SK-N-SH (cell line): ENCODE data around the gene ALX3. TPM values are rescaled to one million over a fixed set of nuclear protein-coding genes. Genes with fewer than 3 reads are reported as not detected.
A peak's percentile ranks its signal among the peaks of the same experiment; 100 is the strongest.

Experiments
- CTCF ChIA-PET: fragments of 300-600, 350-600 bp; formaldehyde crosslinking; extraction: SDS; loops from one replicate; lab custom pipeline; 2021; lab: Yijun Ruan, JAX
- POLR2A ChIA-PET: fragments of 350-600 bp; sonication (Branson Sonifier 250); formaldehyde crosslinking; extraction: SDS; loops from one replicate; lab custom pipeline; 2020; ENCODE audit warnings: antibody characterized with exemption, inconsistent platforms; lab: Yijun Ruan, JAX
- DNase-seq: peaks from one replicate; pipeline ENCODE4 v3.0.0; 2012
- H2AFZ ChIP-seq: fragments of 200-600 bp; sonication (generic); 2 replicates; pipeline ENCODE4 v1.8.1; 2016; ENCODE audit warnings: antibody characterized with exemption, mild to moderate bottlenecking, low read depth
- H3F3A ChIP-seq: fragments of 200-600 bp; sonication (generic); replicated peaks from 2 replicates; pipeline ENCODE3; 2016; ENCODE audit warnings: antibody characterized with exemption, mild to moderate bottlenecking; ENCODE audit not compliant: insufficient read depth
- H3K27ac ChIP-seq, 2 experiments: fragments of 200-500 bp in 1 of 2; fragments of 200-600 bp in 1 of 2; sonication (Bioruptor generic) in 1 of 2; sonication (generic), shearing (Covaris generic) in 1 of 2; 2 replicates each; pipeline versions ENCODE4 v1.5.1 to v1.6.1; 2014 to 2016; ENCODE audit warnings: low read depth in 2 of 2, inconsistent platforms in 1 of 2, low read length in 1 of 2, mild to moderate bottlenecking in 1 of 2, mixed read lengths in 1 of 2
- H3K27me3 ChIP-seq: fragments of 200-600 bp; sonication (generic), shearing (Covaris generic); 2 replicates; pipeline ENCODE4 v1.6.1; 2016; ENCODE audit warnings: mixed run types; ENCODE audit not compliant: insufficient read depth
- H3K36me3 ChIP-seq, 2 experiments: fragments of 200-500 bp in 1 of 2; fragments of 200-600 bp in 1 of 2; sonication (Bioruptor generic) in 1 of 2; sonication (generic) in 1 of 2; replicated peaks in 1 of 2; 2 replicates each; pipeline versions ENCODE3 to v1.5.1; 2014 to 2016; ENCODE audit warnings: low read length in 1 of 2, mild to moderate bottlenecking in 1 of 2; ENCODE audit not compliant: insufficient read depth in 2 of 2, control insufficient read depth in 1 of 2
- H3K4me1 ChIP-seq, 2 experiments: fragments of 200-500 bp in 1 of 2; fragments of 200-600 bp in 1 of 2; sonication (Bioruptor generic) in 1 of 2; sonication (generic), shearing (Covaris generic) in 1 of 2; 2 replicates each; pipeline versions ENCODE4 v1.5.1 to v1.6.1; 2014 to 2016; ENCODE audit warnings: low read depth in 1 of 2, low read length in 1 of 2, mixed run types in 1 of 2; ENCODE audit not compliant: insufficient read depth in 2 of 2, control insufficient read depth in 1 of 2
- H3K4me2 ChIP-seq: fragments of 200-600 bp; sonication (generic), shearing (Covaris generic); 2 replicates; pipeline ENCODE4 v1.6.1; 2017; ENCODE audit warnings: mixed run types
- H3K4me3 ChIP-seq, 2 experiments: fragments of 200-500 bp in 1 of 2; fragments of 200-600 bp in 1 of 2; sonication (Bioruptor generic) in 1 of 2; sonication (generic), shearing (Covaris generic) in 1 of 2; 2 replicates each; pipeline versions ENCODE4 v1.5.1 to v1.8.1; 2014 to 2016; ENCODE audit warnings: low read depth in 2 of 2, inconsistent platforms in 1 of 2, low read length in 1 of 2, mild to moderate bottlenecking in 1 of 2, mixed read lengths in 1 of 2, moderate library complexity in 1 of 2
- H3K79me2 ChIP-seq: fragments of 200-600 bp; sonication (generic); 2 replicates; pipeline ENCODE4 v1.8.1; 2017; ENCODE audit warnings: mild to moderate bottlenecking; ENCODE audit not compliant: insufficient read depth
- H3K9ac ChIP-seq: fragments of 200-600 bp; sonication (generic); 2 replicates; pipeline ENCODE4 v1.6.1; 2017; ENCODE audit warnings: mixed run types
- H3K9me2 ChIP-seq: fragments of 200-600 bp; sonication (generic); 2 replicates; pipeline ENCODE4 v1.6.1; 2017; ENCODE audit warnings: mixed run types
- H3K9me3 ChIP-seq: fragments of 200-600 bp; sonication (generic); 2 replicates; pipeline ENCODE4 v1.6.1; 2017; ENCODE audit warnings: mixed run types, mild to moderate bottlenecking, moderate library complexity
- H4K20me1 ChIP-seq: fragments of 200-600 bp; sonication (generic); 2 replicates; pipeline ENCODE4 v1.6.1; 2017; ENCODE audit warnings: mild to moderate bottlenecking, mixed run types; ENCODE audit not compliant: insufficient read depth
- EP300 ChIP-seq, 2 experiments: IDR thresholded peaks; 2 replicates each; pipeline versions ENCODE4 v1.4.0 to v1.6.1; 2012; ENCODE audit warnings: borderline replicate concordance in 1 of 2, low read depth in 1 of 2, low read length in 1 of 2
- EZH2phosphoT487 ChIP-seq: fragments of 200-600 bp; sonication (generic); IDR thresholded peaks from 2 replicates; pipeline ENCODE4 v1.6.1; 2017; ENCODE audit warnings: low read depth, mixed run types, mild to moderate bottlenecking, antibody characterized with exemption, moderate library complexity, borderline replicate concordance
- FOXM1 ChIP-seq: IDR thresholded peaks from 2 replicates; pipeline ENCODE4 v1.4.0; 2012; ENCODE audit warnings: low read depth, mild to moderate bottlenecking
- GABPA ChIP-seq: IDR thresholded peaks from 2 replicates; pipeline ENCODE4 v1.4.0; 2012; ENCODE audit warnings: low read depth, mild to moderate bottlenecking
- MXI1 ChIP-seq: IDR thresholded peaks from 2 replicates; pipeline ENCODE4 v1.6.1; 2012; ENCODE audit warnings: mild to moderate bottlenecking, low read depth, low read length, improper control_type of control experiment
- RCOR1 ChIP-seq: fragments of 150-350 bp; IDR thresholded peaks from 2 replicates; pipeline ENCODE4 v1.6.1; 2017; ENCODE audit warnings: antibody characterized with exemption, low read length
- SIN3A ChIP-seq: IDR thresholded peaks from 2 replicates; pipeline ENCODE4 v1.6.1; 2012; ENCODE audit warnings: low read depth, mild to moderate bottlenecking, low read length, moderate library complexity, borderline replicate concordance
- TAF1 ChIP-seq: IDR thresholded peaks from 2 replicates; pipeline ENCODE4 v1.6.1; 2012; ENCODE audit warnings: low read depth, mild to moderate bottlenecking, low read length, moderate library complexity, borderline replicate concordance
- TCF12 ChIP-seq: IDR thresholded peaks from 2 replicates; pipeline ENCODE4 v1.4.0; 2012
- TEAD4 ChIP-seq: IDR thresholded peaks from 2 replicates; pipeline ENCODE4 v1.4.0; 2012; ENCODE audit warnings: mild to moderate bottlenecking, borderline replicate concordance; ENCODE audit not compliant: insufficient read depth
- WGBS: methylation state at CpG from one replicate; pipeline ENCODE4 v1.1.6; 2017; ENCODE audit warnings: low lambda C conversion rate; 5-methylcytosine and 5-hydroxymethylcytosine counted together
- polyA plus RNA-seq, 3 experiments: library from polyadenylated mRNA; depleted of rRNA; stranded (reverse); fragments of >200 nt; gene quantifications; 2 replicates each; pipeline ENCODE4 v1.2.3, GENCODE V29; 2012
- TF ChIP-seq, protein P1 (sequence below): IDR thresholded peaks from 2 replicates; pipeline ENCODE4; 2012
- TF ChIP-seq, protein P2 (sequence below): fragments of 150-350 bp; IDR thresholded peaks from 2 replicates; pipeline ENCODE4 v1.6.1; 2017; ENCODE audit warnings: antibody characterized with exemption, low read length, low read depth, borderline replicate concordance
- TF ChIP-seq, protein P3 (sequence below): IDR thresholded peaks from 2 replicates; pipeline ENCODE4 v1.4.0; 2012; ENCODE audit warnings: low read depth

ALX3 gene
- polyA plus RNA-seq, 1 of the 3 experiments (the other 2 are of a cell fraction) = not detected

DNA sequence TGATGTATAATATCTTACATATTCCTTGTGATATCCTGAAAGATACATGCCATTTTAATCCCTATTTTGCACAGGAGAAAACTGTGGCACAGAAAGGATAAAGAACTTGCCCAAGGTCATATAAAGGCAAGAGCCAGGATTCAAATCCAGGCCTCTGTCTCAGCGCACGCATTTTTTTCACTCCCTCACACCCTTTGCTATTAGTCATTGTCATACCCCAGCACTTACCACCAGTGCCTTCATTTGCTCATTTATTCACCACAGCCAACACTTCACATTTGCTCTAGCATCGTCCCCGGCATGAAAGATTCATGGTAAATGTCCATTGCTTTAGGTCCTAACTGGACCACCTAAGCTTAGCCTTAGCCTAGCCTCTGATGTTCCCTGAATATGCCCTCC lies 14.2 kb downstream of the ALX3 start:
- Histone ChIP-seq H3F3A (peaks cover 42% of the 10 kb centered on the region), H3K9me3 (no peaks in the 10 kb centered on the region), H3K36me3 (peaks cover 37 to 62% of the 10 kb centered on the region in 2 experiments), H3K9me2 (no peaks in the 10 kb centered on the region), H3K79me2 (no peaks in the 10 kb centered on the region; the same call in 1 of the 2 replicates), H3K27ac (peak overlapping the region; percentile 71 to 93), H2AFZ (no peak overlapping the region), H4K20me1 (peaks cover 10% of the 10 kb centered on the region), H3K9ac (peak overlapping the region; percentile 34; the same call in 1 of the 2 replicates), H3K4me3 (no peak overlapping the region), H3K4me1 (peaks cover 54 to 78% of the 10 kb centered on the region in 2 experiments), H3K27me3 (no peaks in the 10 kb centered on the region), H3K4me2 (peak overlapping the region; percentile 52; the same call in 1 of the 2 replicates)
- no peak for DNase-seq
- WGBS = 70% methylated on average over 4 of the region's 4 CpGs
- CTCF ChIA-PET = interaction anchor here (1.0 to 42.0 kb wide), 7 partner anchors 11 to 256 kb away, joined by 4 to 1768 read pairs (median 12); partner anchors contain the start of genes STRIP1 and UBL4B
- TF ChIP-seq TEAD4 (no peak), TCF12 (no peak), SIN3A (no peak), GABPA (no peak), EP300 (IDR thresholded peaks at IDR 0.05; ENCODE audit: borderline replicate concordance in 1 of 2, low read depth in 1 of 2, low read length in 1 of 2) (no peak), MXI1 (no peak), EZH2phosphoT487 (no peak), TAF1 (no peak), FOXM1 (no peak), RCOR1 (no peak)
- TF ChIP-seq, protein P1, sequence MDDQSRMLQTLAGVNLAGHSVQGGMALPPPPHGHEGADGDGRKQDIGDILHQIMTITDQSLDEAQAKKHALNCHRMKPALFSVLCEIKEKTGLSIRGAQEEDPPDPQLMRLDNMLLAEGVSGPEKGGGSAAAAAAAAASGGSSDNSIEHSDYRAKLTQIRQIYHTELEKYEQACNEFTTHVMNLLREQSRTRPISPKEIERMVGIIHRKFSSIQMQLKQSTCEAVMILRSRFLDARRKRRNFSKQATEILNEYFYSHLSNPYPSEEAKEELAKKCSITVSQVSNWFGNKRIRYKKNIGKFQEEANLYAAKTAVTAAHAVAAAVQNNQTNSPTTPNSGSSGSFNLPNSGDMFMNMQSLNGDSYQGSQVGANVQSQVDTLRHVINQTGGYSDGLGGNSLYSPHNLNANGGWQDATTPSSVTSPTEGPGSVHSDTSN = no peak
- TF ChIP-seq, protein P2, sequence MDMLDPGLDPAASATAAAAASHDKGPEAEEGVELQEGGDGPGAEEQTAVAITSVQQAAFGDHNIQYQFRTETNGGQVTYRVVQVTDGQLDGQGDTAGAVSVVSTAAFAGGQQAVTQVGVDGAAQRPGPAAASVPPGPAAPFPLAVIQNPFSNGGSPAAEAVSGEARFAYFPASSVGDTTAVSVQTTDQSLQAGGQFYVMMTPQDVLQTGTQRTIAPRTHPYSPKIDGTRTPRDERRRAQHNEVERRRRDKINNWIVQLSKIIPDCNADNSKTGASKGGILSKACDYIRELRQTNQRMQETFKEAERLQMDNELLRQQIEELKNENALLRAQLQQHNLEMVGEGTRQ = no peak
- TF ChIP-seq, protein P3, sequence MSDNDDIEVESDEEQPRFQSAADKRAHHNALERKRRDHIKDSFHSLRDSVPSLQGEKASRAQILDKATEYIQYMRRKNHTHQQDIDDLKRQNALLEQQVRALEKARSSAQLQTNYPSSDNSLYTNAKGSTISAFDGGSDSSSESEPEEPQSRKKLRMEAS = no peak
- POLR2A ChIA-PET = interaction anchor here (1.1 kb wide), 1 partner anchor 35 kb away, joined by 4 read pairs; no protein-coding TSS in a partner anchor
